WTC11 (cell line): ENCODE measurements around the gene ZNF646. TPM values are rescaled to one million over a fixed set of nuclear protein-coding genes. Genes with fewer than 3 reads are reported as not detected.

Experiments
- E2F4 ChIP-seq: sonication (generic); formaldehyde crosslinking; IDR thresholded peaks from 2 replicates; pipeline ENCODE4 v1.8.1; 2022; ENCODE audit warnings: low read depth, mild to moderate bottlenecking, moderate library complexity, missing genetic modification reagents, borderline replicate concordance
- EMX1 ChIP-seq: fragments of 250-450 bp; sonication (Bioruptor Pico); IDR thresholded peaks from 2 replicates; pipeline ENCODE4 v1.8.0; 2021; ENCODE audit warnings: mild to moderate bottlenecking
- ESRRA ChIP-seq: sonication (generic); formaldehyde crosslinking; IDR thresholded peaks from 2 replicates; pipeline ENCODE4 v1.8.1; 2022; ENCODE audit warnings: mild to moderate bottlenecking, missing genetic modification reagents, borderline replicate concordance
- ETV6 ChIP-seq: sonication (generic); formaldehyde crosslinking; IDR thresholded peaks from 2 replicates; pipeline ENCODE4 v1.8.1; 2022; ENCODE audit warnings: mild to moderate bottlenecking, missing genetic modification reagents
- FOXK1 ChIP-seq: sonication (generic); formaldehyde crosslinking; IDR thresholded peaks from 2 replicates; pipeline ENCODE4 v1.8.0; 2022; ENCODE audit warnings: mild to moderate bottlenecking, moderate library complexity, missing genetic modification reagents
- FOXP4 ChIP-seq: sonication (generic); formaldehyde crosslinking; IDR thresholded peaks from 2 replicates; pipeline ENCODE4 v1.8.0; 2022; ENCODE audit warnings: mild to moderate bottlenecking, missing genetic modification reagents
- GABPB1 ChIP-seq: sonication (generic); formaldehyde crosslinking; IDR thresholded peaks from 2 replicates; pipeline ENCODE4 v1.8.1; 2023; ENCODE audit warnings: mild to moderate bottlenecking, missing genetic modification reagents
- GRHL2 ChIP-seq: fragments of 250-450 bp; sonication (Bioruptor Pico); IDR thresholded peaks from 2 replicates; pipeline ENCODE4 v1.8.0; 2022; ENCODE audit warnings: mild to moderate bottlenecking, moderate library complexity; ENCODE audit not compliant: insufficient replicate concordance, severe bottlenecking
- HMGA2 ChIP-seq: fragments of 250-450 bp; sonication (Bioruptor Pico); IDR thresholded peaks from 2 replicates; pipeline ENCODE4 v1.4.0; 2021; ENCODE audit warnings: mild to moderate bottlenecking, moderate library complexity
- IRF2 ChIP-seq: sonication (generic); formaldehyde crosslinking; IDR thresholded peaks from 2 replicates; pipeline ENCODE4 v1.8.0; 2022; ENCODE audit warnings: low read depth, missing genetic modification reagents, borderline replicate concordance
- MXD4 ChIP-seq: fragments of 250-450 bp; sonication (Bioruptor Pico); IDR thresholded peaks from 2 replicates; pipeline ENCODE4 v1.8.0; 2021; ENCODE audit warnings: mild to moderate bottlenecking, moderate library complexity, borderline replicate concordance
- NR1H2 ChIP-seq: sonication (generic); formaldehyde crosslinking; IDR thresholded peaks from 2 replicates; pipeline ENCODE4 v1.9.0; 2021; ENCODE audit warnings: mild to moderate bottlenecking, moderate library complexity, missing genetic modification reagents
- NR3C1 ChIP-seq: sonication (generic); formaldehyde crosslinking; conservative IDR thresholded peaks from 2 replicates; pipeline ENCODE4 v1.8.1; 2023; ENCODE audit warnings: low read depth, mild to moderate bottlenecking, missing genetic modification reagents
- PREB ChIP-seq: sonication (generic); formaldehyde crosslinking; IDR thresholded peaks from 2 replicates; pipeline ENCODE4 v1.8.1; 2022; ENCODE audit warnings: mild to moderate bottlenecking, missing genetic modification reagents, moderate library complexity, borderline replicate concordance
- SMAD3 ChIP-seq: sonication (generic); formaldehyde crosslinking; IDR thresholded peaks from 2 replicates; pipeline ENCODE4 v1.8.0; 2022; ENCODE audit warnings: missing genetic modification reagents, mild to moderate bottlenecking, borderline replicate concordance
- SMAD4 ChIP-seq: sonication (generic); formaldehyde crosslinking; IDR thresholded peaks from 2 replicates; pipeline ENCODE4 v1.8.0; 2022; ENCODE audit warnings: mild to moderate bottlenecking, missing genetic modification reagents
- TCF7 ChIP-seq: sonication (generic); formaldehyde crosslinking; IDR thresholded peaks from 2 replicates; pipeline ENCODE4 v1.8.0; 2022; ENCODE audit warnings: mild to moderate bottlenecking, low read depth, missing genetic modification reagents, moderate library complexity
- TP53 ChIP-seq: sonication (generic); formaldehyde crosslinking; IDR thresholded peaks from 2 replicates; pipeline ENCODE4 v1.8.1; 2023; ENCODE audit warnings: mild to moderate bottlenecking, missing genetic modification reagents
- USF2 ChIP-seq: sonication (generic); formaldehyde crosslinking; IDR thresholded peaks from 2 replicates; pipeline ENCODE4 v1.8.1; 2023; ENCODE audit warnings: mild to moderate bottlenecking, missing genetic modification reagents, moderate library complexity
- ZMAT4 ChIP-seq: fragments of 250-450 bp; sonication (Bioruptor Pico); IDR thresholded peaks from 2 replicates; pipeline ENCODE4 v1.9.0; 2021; ENCODE audit warnings: mild to moderate bottlenecking
- ZNF138 ChIP-seq: sonication (generic); formaldehyde crosslinking; conservative IDR thresholded peaks from 2 replicates; pipeline ENCODE4 v1.8.1; 2022; ENCODE audit warnings: mild to moderate bottlenecking, moderate library complexity, missing genetic modification reagents
- ZNF281 ChIP-seq: sonication (generic); formaldehyde crosslinking; IDR thresholded peaks from 2 replicates; pipeline ENCODE4 v1.8.0; 2023; ENCODE audit warnings: mild to moderate bottlenecking, missing genetic modification reagents
- ZNF416 ChIP-seq: fragments of 250-450 bp; sonication (Bioruptor Pico); IDR thresholded peaks from 2 replicates; pipeline ENCODE4 v1.9.0; 2021; ENCODE audit warnings: mild to moderate bottlenecking, inconsistent platforms
- ZNF423 ChIP-seq: fragments of 250-450 bp; sonication (Bioruptor Pico); IDR thresholded peaks from 2 replicates; pipeline ENCODE4 v2.1.2; 2022; ENCODE audit warnings: mild to moderate bottlenecking, moderate library complexity
- ZNF512 ChIP-seq: sonication (generic); formaldehyde crosslinking; IDR thresholded peaks from 2 replicates; pipeline ENCODE4 v1.8.1; 2022; ENCODE audit warnings: missing genetic modification reagents, borderline replicate concordance
- total RNA-seq: library from RNA; stranded (reverse); gene quantifications from 3 replicates; pipeline ENCODE4 v1.2.3, GENCODE V29; 2021

ZNF646 gene
- total RNA-seq, 1 experiment from 2014 or later: 29.3 TPM

GRCh38 chr16:31073142-31073969 lies 866 bp upstream of the ZNF646 start (continued):
- TF ChIP-seq ZNF281: no peak
- peak; percentile 43; the same call in 1 of the 2 replicates for TF ChIP-seq EMX1 (CRISPR knock-in tag)
- TF ChIP-seq PREB (CRISPR knock-in tag): no peak
- no peak for TF ChIP-seq ZNF512 (CRISPR knock-in tag)
- TF ChIP-seq IRF2 (CRISPR knock-in tag): no peak
- TF ChIP-seq SMAD4: no peak
- peak; percentile 77; the same call in 1 of the 2 replicates for TF ChIP-seq ZNF416
- TF ChIP-seq GABPB1 (CRISPR knock-in tag): no peak; the same call in 1 of the 2 replicates
- TF ChIP-seq FOXP4: peak; percentile 54
- no peak for TF ChIP-seq SMAD3 (CRISPR knock-in tag)
- no peak for TF ChIP-seq TP53
- no peak for TF ChIP-seq GRHL2 (CRISPR knock-in tag)
- no peak for TF ChIP-seq HMGA2
- TF ChIP-seq ZNF138: no peak
- TF ChIP-seq NR1H2: 0 out of 2 replicates have a peak, but pooled peaks have one; percentile 32
- TF ChIP-seq ETV6 (CRISPR knock-in tag): no peak
- peak; percentile 62; the same call in 1 of the 2 replicates for TF ChIP-seq E2F4 (CRISPR knock-in tag)
- TF ChIP-seq ZMAT4: no peak
- TF ChIP-seq MXD4 (CRISPR knock-in tag): no peak
- no peak for TF ChIP-seq NR3C1
- TF ChIP-seq ESRRA: peak; percentile 14; the same call in 1 of the 2 replicates
- TF ChIP-seq TCF7 (CRISPR knock-in tag): 0 out of 2 replicates have a peak, but pooled peaks have one; percentile 54
- TF ChIP-seq FOXK1 (CRISPR knock-in tag): peak; percentile 49
- TF ChIP-seq ZNF423 (CRISPR knock-in tag): no peak
- TF ChIP-seq USF2: 0 out of 2 replicates have a peak, but pooled peaks have one; percentile 19
